PFSK-1 (cell line): ENCODE measurements around the gene CRCP.

ENCODE experiments used
- FOXP2 ChIP-seq: optimal IDR thresholded peaks from 2 replicates; pipeline ENCODE3; 2011; ENCODE audit warnings: borderline replicate concordance, control low read depth, inconsistent platforms; ENCODE audit not compliant: insufficient read depth; ENCODE audit errors: extremely low read length, extremely low read depth
- POLR2AphosphoS5 ChIP-seq: IDR thresholded peaks from 2 replicates; pipeline ENCODE4 v1.6.1; 2012; ENCODE audit warnings: low read depth, mild to moderate bottlenecking, control low read depth, low read length, moderate library complexity
- REST ChIP-seq, 2 experiments: IDR thresholded peaks; 2 replicates each; pipeline versions ENCODE4 v1.6.1 to v1.8.0; 2011 to 2012; ENCODE audit warnings: low read depth in 2 of 2, low read length in 2 of 2, control low read depth in 1 of 2, inconsistent platforms in 1 of 2, mild to moderate bottlenecking in 1 of 2, moderate library complexity in 1 of 2; ENCODE audit not compliant: insufficient read depth in 1 of 2
- SIN3A ChIP-seq: IDR thresholded peaks from 2 replicates; pipeline ENCODE4 v1.6.1; 2012; ENCODE audit warnings: mild to moderate bottlenecking, low read length, moderate library complexity, borderline replicate concordance; ENCODE audit not compliant: insufficient read depth
- TAF1 ChIP-seq: IDR thresholded peaks from 2 replicates; pipeline ENCODE4 v1.6.1; 2012; ENCODE audit warnings: low read length, control low read depth, borderline replicate concordance; ENCODE audit not compliant: insufficient read depth

The CRCP gene

DNA sequence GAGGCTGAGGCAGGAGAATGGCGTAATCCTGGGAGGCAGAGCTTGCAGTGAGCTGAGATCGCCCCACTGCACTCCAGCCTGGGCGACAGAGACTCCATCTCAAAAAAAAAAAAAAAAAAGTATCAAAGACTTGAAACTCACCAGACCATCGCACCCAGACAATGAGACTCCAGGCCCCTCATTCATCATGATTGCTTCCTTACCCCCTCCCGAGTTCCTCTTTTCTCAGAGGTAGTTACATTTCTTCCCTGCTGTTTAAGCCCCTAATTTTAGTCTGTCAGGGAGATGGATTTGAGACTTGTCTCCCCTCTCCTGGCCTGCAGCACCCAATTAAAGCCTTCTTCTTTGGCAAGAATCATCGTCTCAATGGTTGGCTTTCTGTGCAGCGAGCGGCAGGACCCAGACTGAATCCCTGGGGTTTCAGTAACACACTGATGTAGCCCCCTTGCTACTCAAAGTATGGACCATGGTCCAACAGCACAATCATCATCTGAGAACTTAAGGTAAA, 71.1 kb downstream of the CRCP start:
- TF ChIP-seq REST (IDR thresholded peaks at IDR 0.05; ENCODE audit: insufficient read depth in 1 of 2, low read depth in 2 of 2, low read length in 2 of 2) (no peak), TAF1 (no peak), SIN3A (no peak), FOXP2 (no peak), POLR2AphosphoS5 (no peak)

GRCh38 chr7:66186991-66187390, 72.3 kb downstream of the CRCP start:
- TF ChIP-seq REST (IDR thresholded peaks at IDR 0.05; ENCODE audit: insufficient read depth in 1 of 2, low read depth in 2 of 2, low read length in 2 of 2) (no peak), TAF1 (no peak), SIN3A (no peak), POLR2AphosphoS5 (no peak), FOXP2 (no peak)

GRCh38 chr7:66187905-66188304, 73.3 kb downstream of the CRCP start:
- TF ChIP-seq POLR2AphosphoS5 = no peak
- TF ChIP-seq TAF1 = no peak
- no peak for TF ChIP-seq REST (IDR thresholded peaks at IDR 0.05; ENCODE audit: insufficient read depth in 1 of 2, low read depth in 2 of 2, low read length in 2 of 2)
- no peak for TF ChIP-seq FOXP2
- no peak for TF ChIP-seq SIN3A

DNA sequence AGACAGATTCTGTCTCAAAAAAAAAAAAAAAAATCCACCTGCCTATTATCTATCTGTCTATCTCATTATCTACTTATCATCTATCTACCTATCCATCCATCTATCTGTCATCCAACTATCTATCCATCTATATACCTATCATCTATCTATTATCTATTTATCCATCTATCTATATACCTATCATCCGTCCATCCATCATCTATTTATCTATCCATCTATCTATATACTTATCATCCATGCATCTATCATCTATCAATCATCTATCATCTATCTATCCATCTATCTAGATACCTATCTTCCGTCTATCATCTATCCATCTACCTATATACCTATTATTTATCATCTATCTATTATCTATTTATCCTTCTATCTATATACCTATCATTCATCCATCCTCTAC, 74.0 kb downstream of the CRCP start:
- TF ChIP-seq TAF1 (no peak), REST (IDR thresholded peaks at IDR 0.05; ENCODE audit: insufficient read depth in 1 of 2, low read depth in 2 of 2, low read length in 2 of 2) (no peak), SIN3A (no peak), POLR2AphosphoS5 (no peak), FOXP2 (no peak)
